SK-N-MC (cell line): ENCODE results near the gene HKDC1.

Experiments
- EZH2 ChIP-seq: fragments of 200-600 bp; sonication (generic); IDR thresholded peaks from one replicate; pipeline ENCODE4 v1.6.1; 2017; ENCODE audit warnings: antibody characterized with exemption
- FOXP2 ChIP-seq: optimal IDR thresholded peaks from 2 replicates; pipeline ENCODE3; 2011; ENCODE audit warnings: mild to moderate bottlenecking, moderate library complexity; ENCODE audit not compliant: insufficient read depth; ENCODE audit errors: extremely low read length, control extremely low read depth
- POLR2AphosphoS5 ChIP-seq: IDR thresholded peaks from 2 replicates; pipeline ENCODE4 v1.6.1; 2012; ENCODE audit warnings: mild to moderate bottlenecking, low read depth, low read length, borderline replicate concordance

GRCh38 chr10:69209787-69210484, 10.2 kb upstream of the HKDC1 start:
- TF ChIP-seq EZH2, result no peak
- TF ChIP-seq POLR2AphosphoS5, result no peak
- TF ChIP-seq FOXP2, result no peak
